Measurements from ENCODE around the gene DNHD1.

- TF ChIP-seq CTCF (IDR thresholded peaks at IDR 0.05; ENCODE audit: low read depth, low read length, poor library complexity, severe bottlenecking) (no peak), EZH2phosphoT487 (IDR thresholded peaks at IDR 0.05; ENCODE audit: borderline replicate concordance, low read length) (no peak)
Measured at GRCh38 chr11:6523253-6523652, 26.2 kb downstream of the DNHD1 start.

All from DOHH2 (cell line).